H7 (cell line): ENCODE results near the gene LARP6. TPM values are rescaled to one million over a fixed set of nuclear protein-coding genes. Genes with fewer than 3 reads are reported as not detected.
A peak's percentile ranks its signal among the peaks of the same experiment; 100 is the strongest.
"Not testable (repeated sequence)": the region's sequence is repeated elsewhere in the genome, so short reads cannot be mapped to it uniquely, and the experiment has no call there.

Experiments used
- DNase-seq: peaks from one replicate; pipeline ENCODE4 v3.0.0; 2012
- H3K27me3 ChIP-seq: 2 replicates; pipeline ENCODE4 v1.6.0; 2011; ENCODE audit warnings: mild to moderate bottlenecking, low read length; ENCODE audit not compliant: control insufficient read depth, insufficient read depth
- H3K36me3 ChIP-seq: replicated peaks from 2 replicates; pipeline ENCODE4 v1.5.1; 2011; ENCODE audit warnings: low read length; ENCODE audit not compliant: control insufficient read depth, insufficient read depth
- H3K4me3 ChIP-seq: 2 replicates; pipeline ENCODE4 v1.5.1; 2011; ENCODE audit warnings: low read depth, mild to moderate bottlenecking, control low read depth, low read length, moderate library complexity; ENCODE audit not compliant: insufficient read depth
- total RNA-seq: library from RNA; depleted of rRNA; stranded (reverse); fragments of >200 nt; shearing (Covaris generic); gene quantifications from 2 replicates; pipeline ENCODE4 v1.2.3, GENCODE V29; 2014

Gene LARP6
- total RNA-seq, 1 experiment from 2014 or later = 22.9 TPM

DNA sequence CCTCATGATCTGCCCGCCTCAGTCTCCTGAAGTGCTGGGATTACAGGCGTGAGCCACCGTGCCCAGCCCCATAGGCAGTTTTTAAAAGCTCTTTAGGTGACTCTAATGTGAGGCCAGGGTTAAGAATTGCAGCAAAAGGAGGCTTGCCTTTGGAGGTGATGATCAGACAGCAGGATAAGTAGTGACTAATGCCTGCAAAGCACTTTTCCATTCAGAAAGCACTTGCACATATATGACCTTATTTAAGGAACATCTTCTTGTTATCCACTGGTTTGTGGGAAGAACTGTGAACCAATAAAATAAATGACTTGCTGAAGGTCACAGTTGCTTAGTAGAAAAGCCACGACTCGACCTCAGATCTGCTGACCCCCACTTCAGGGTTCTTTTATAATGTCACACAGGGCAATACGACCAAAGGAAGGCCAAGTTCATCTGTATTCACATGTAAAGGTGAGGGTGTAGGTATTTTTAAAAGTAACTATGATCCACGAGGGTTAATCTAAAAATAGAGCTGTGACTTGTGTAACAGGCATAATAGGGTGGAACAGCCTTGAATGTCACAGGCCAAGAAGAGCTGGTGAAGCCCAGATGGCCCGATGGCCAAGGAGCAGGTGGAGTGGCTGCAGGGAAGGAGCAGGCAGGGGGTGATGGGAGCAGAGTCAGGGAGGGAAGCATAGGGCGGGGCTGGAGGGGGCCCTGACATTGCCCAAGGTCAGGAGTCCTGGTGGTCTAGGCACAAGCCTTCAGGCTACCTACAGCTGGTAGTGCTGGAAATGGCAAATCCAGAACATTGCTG is 24.4 kb downstream of the LARP6 start:
- DNase-seq = no peak
- Histone ChIP-seq H3K27me3 (no peaks in the 10 kb centered on the region), H3K4me3 (no peak overlapping the region), H3K36me3 (peaks cover 1% of the 10 kb centered on the region)

DNA sequence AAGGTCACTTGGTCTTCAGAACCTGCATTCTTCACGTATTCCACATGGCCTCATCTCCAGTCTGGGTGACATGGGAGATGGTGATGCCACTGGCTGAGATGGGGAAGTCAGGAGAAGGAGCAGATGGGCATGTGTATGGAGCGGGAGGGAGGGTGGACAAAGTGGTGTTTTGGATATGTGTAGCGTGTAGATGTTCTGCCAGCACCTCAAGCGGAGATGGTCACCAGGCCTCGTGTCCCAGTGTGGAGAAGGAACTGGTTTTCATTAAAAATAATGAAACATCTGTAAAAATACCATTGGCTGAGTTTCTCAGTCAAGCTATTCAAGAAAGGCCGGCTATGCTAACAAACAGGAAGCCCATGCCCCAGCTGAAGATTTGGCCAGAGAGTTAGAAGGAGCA is 26.2 kb downstream of the LARP6 start:
- DNase-seq = no peak
- H3K4me3 ChIP-seq = no peak overlapping the region
- H3K36me3 ChIP-seq = peaks cover 1% of the 10 kb centered on the region
- H3K27me3 ChIP-seq = no peaks in the 10 kb centered on the region

DNA sequence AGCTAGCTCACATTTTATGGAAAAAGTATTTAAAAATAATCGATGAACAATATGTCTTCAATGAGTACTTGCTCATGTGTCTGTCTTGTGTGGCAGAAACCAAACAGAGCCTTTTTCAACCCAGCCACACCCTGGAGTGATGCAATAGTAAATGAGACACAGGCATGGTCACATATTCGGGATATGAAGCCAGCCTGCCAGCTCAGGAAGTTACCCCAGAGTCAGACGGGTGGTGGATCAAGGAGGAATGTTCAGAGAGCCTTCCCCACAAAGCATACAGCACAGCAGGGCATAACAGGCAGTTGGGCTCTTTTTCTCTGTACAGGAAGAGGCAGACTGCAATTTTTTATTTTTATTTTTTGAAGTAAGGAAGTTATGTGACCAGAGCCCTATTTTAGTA is 27.3 kb downstream of the LARP6 start:
- Histone ChIP-seq H3K27me3 (no peaks in the 10 kb centered on the region), H3K4me3 (no peak overlapping the region), H3K36me3 (no peaks in the 10 kb centered on the region)
- DNase-seq = no peak

DNA sequence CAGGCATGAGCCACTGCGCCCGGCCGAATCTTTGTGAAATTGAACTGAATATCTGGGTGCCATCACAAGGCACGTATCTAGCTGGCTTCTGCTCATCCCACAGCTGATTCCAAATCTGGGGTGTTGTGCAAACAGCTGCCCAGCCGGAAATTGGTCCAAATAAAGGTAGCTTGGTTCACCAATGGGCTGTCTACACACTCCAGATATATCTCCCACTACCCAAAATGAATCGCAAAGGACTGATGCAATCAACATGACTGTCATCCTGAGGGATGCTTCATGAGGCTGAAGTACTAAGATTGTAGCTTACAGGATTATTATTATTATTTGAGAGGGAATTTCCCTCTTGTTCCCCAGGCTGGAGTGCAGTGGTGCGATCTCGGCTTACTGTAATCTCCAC is 28.1 kb downstream of the LARP6 start:
- no peaks in the 10 kb centered on the region for H3K36me3 ChIP-seq
- no peaks in the 10 kb centered on the region for H3K27me3 ChIP-seq
- no peak overlapping the region for H3K4me3 ChIP-seq
- DNase-seq = no peak

DNA sequence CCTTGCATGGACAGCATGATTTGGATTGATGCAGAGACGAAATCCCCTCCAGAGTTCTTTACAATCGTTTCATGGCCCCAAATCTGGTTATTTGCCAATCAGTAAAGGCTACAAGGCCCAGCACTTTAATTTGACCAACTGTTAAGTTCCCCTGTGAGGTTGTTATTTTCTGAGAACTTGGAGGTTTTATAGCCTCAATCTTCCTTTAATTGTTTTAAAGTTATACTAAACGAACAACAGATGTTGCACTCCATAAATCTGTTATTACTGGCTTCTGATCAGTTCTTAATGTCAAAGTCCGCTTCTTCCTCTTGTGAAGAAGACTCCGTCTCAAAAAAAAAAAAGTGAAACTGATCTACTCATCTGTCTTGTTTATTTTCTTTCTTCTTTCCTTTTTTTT is 30.8 kb downstream of the LARP6 start:
- Histone ChIP-seq H3K4me3 (no peak overlapping the region), H3K36me3 (no peaks in the 10 kb centered on the region)
- DNase-seq = no peak

DNA sequence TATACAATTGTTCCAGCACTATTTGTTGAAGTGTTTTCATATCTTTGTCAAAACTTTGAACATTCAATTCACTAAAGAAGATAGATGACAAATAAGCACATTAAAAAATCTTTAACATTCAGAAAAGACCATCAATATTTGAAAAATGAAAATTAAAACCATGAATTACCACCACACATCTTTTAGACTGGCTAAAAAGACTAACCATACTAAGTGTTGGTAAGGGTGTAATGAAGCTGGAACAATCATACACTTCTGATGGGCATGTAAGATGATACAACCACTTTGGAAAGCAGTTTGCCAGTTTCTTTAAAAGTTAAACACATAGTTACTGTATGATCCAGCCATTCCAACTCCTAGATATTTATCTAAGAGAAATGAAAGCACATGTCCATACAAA is 33.7 kb downstream of the LARP6 start:
- H3K36me3 ChIP-seq = no peaks in the 10 kb centered on the region
- H3K4me3 ChIP-seq = no peak overlapping the region
- no peaks in the 10 kb centered on the region for H3K27me3 ChIP-seq
- no peak for DNase-seq

More for the DNA sequence above, 30.8 kb downstream of the LARP6 start:
- no peaks in the 10 kb centered on the region for H3K27me3 ChIP-seq

DNA sequence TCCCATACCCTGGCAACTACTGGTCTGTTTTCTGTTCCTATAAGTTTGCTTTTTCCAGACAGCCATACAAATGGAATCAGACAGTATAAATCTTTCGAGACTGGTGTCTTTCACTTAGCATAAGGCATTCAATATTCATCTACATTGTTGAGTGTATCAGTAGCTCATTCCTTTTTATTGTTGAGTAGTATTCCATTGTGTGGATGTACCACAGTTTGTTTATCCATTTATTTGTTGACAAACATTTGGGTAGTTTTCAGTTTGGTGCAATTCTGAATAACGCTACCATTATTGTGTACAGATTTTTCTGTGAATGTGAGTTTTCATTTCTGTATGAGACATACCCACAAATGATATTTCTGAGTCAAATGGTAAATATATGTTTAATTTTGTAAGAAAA is 35.4 kb downstream of the LARP6 start:
- DNase-seq = no peak
- no peak overlapping the region for H3K4me3 ChIP-seq
- H3K36me3 ChIP-seq = no peaks in the 10 kb centered on the region

DNA sequence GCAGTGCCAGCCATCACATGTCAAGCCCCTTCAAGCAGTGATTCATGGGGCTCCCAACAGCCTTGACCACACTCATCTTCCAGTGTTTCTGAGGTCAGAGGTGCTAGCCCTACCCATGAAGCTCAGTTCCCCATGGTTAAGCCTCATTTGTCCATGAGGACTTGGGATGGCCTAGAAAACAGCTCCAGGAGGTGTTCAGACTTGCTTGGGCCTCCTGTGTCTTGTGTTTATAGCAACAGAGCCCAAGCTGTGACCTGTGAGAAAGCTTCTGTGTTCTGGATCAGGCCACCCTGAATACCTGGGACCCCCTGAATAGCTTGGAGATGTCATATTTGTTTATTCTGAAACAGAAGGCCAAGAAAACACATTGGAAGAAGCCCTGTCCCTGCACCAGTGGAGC is 36.7 kb downstream of the LARP6 start:
- Histone ChIP-seq H3K27me3 (no peaks in the 10 kb centered on the region), H3K36me3 (no peaks in the 10 kb centered on the region), H3K4me3 (no peak overlapping the region)
- DNase-seq = no peak

More for the DNA sequence above, 35.4 kb downstream of the LARP6 start:
- H3K27me3 ChIP-seq = no peaks in the 10 kb centered on the region

DNA sequence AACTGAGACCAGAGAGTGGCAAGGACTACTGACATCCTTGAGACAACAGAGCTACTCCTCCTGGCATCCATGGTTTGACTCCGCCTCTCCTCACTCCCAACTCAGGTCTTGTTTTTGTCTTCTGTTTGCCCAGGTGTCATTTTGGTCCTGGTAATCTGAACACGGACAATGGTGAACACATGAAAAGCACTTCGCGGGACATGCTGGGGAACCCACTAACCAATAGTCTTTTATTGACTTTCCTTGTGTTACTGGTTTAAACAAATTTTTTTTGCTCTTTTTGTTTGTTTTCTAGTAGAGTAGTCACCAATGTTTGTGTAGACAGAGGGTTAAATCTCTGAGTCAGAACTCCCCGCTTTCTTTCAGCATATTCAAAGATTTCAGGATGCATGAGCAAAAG is 38.4 kb downstream of the LARP6 start:
- H3K4me3 ChIP-seq = no peak overlapping the region
- no peak for DNase-seq
- no peaks in the 10 kb centered on the region for H3K27me3 ChIP-seq

DNA sequence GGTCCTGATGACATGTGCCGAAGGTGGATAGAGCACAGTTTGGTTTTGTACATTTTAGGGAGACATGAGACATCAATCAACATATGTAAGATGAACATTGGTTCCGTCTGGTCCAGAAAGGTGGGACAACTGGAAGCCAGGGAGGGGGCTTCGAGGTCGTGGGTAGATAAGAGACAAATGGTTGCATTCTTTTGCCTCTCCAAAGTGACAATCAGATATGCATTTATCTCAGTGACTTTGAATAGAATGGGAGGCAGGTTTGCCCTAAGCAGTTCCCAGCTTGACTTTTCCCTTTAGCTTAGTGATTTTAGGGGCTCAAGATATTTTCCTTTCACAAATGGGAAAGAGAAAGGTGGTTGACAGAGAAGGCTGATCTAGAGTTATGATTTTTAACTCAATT is 38.9 kb downstream of the LARP6 start:
- not testable (repeated sequence) for H3K4me3 ChIP-seq, DNase-seq

More for the DNA sequence above, 38.4 kb downstream of the LARP6 start:
- no peaks in the 10 kb centered on the region for H3K36me3 ChIP-seq

DNA sequence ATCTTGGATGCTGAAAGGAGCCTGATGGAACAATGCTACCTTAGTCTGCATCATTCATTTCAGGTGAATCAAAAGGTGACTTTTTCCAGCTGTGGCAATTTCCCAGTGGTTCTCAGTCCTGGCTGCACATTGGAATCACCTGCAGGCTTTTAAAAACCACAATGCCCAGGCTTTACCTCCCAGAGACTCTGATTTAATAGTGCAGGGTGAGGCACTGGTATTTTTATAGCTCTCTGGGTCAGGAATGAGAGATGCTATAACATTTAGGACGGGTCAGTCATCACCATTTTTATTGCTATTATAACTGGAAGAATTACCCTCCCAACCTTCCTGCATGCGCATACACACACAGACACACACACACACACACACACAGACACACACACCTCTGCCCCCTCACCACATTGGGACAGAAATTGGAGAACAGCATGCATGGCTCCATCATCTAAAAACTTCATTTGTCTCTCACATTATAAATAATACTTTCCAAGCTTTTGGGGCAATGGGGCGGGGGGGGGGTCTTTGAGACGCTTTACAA is 41.1 kb downstream of the LARP6 start:
- H3K27me3 ChIP-seq = no peaks in the 10 kb centered on the region
- DNase-seq = no peak
- no peaks in the 10 kb centered on the region for H3K36me3 ChIP-seq
- H3K4me3 ChIP-seq = no peak overlapping the region

More for the DNA sequence above, 38.9 kb downstream of the LARP6 start:
- H3K27me3 ChIP-seq, H3K36me3 ChIP-seq: not testable (repeated sequence)

DNA sequence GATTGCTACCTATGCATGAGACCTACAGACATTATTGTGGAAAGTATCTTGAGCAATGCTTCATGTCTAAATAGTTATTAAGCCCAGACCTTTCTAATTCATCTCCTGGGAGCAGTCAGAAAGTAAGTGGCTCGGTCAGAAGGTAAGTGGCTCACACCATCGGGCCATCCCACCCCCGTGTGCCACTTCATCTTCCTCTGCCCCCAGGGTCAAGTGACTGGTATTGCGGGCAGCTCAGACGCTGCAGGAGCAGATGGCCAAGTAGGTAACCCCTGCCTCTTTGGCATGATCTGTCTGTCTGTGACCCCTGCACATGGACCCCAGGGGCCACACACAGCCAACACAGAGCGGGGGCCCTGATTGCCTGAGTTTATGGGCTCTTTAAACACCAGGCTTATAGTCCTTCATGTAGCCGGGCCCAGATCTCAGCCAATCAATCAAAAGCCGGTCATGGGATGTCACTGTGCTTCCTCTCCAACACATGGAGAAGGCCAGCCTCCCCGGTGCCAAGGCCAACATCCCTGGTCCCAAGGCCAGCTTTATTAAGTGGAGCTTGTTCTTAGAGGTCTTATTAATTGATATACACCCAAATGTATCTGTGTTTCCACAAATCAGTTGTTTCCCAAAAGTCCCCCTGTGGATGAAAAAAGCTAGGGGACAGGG is 42.9 kb downstream of the LARP6 start:
- no peaks in the 10 kb centered on the region for H3K27me3 ChIP-seq
- DNase-seq = peak; percentile 36
- no peak overlapping the region for H3K4me3 ChIP-seq
- no peaks in the 10 kb centered on the region for H3K36me3 ChIP-seq

DNA sequence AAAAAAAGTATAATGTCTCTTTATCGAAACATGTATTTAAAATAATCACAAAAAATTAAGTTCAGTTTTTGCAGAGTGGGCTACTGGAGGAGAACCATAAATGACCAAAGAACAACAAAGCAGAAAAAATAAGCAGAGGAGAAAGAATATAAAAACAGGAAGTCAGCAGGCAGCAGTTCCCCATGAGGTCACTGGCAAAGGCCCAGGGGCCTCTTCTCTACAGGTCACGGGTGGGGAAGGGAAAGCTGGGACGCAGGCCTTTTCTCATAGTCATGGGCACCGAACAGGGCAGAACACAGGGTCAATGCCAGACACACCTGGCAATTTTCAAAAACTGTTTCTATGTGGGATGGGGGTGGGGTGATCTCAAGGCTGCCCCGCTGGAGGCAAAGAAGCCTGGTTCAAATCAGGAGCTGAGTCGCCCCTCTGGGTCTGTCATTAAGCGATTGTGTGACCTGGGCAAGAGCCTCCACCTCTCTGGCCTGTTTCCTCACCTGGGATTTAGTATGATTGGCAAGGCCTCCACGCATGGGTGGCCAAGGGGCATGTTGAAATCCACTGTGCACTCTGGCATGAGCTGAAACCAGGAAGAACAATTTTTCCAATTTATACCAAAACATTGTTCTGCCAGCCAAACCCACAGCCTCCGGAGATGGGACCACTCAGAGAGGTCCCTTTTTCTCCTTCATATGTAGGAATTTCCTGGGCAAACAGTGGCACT is 46.8 kb downstream of the LARP6 start:
- no peak for DNase-seq
- Histone ChIP-seq H3K27me3 (no peaks in the 10 kb centered on the region), H3K36me3 (no peaks in the 10 kb centered on the region), H3K4me3 (no peak overlapping the region)

DNA sequence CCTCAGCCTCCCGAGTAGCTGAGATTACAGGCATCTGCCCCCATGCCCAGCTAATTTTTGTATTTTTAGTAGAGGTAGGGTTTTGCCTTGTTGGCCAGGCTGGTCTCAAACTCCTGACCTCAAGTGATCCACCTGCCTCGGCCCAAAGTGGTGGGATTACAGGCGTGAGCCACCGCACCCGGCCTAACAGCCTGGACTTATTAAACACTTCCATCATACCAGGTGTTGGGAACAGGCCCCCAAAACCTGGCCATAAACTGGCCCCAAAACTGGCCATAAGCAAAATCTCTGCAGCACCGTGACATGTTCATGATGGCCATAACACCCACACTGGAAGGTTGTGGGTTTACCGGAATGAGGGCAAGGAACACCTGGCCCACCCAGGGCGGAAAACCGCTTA is 49.6 kb downstream of the LARP6 start:
- not testable (repeated sequence) for H3K36me3 ChIP-seq, H3K4me3 ChIP-seq, H3K27me3 ChIP-seq, DNase-seq

DNA sequence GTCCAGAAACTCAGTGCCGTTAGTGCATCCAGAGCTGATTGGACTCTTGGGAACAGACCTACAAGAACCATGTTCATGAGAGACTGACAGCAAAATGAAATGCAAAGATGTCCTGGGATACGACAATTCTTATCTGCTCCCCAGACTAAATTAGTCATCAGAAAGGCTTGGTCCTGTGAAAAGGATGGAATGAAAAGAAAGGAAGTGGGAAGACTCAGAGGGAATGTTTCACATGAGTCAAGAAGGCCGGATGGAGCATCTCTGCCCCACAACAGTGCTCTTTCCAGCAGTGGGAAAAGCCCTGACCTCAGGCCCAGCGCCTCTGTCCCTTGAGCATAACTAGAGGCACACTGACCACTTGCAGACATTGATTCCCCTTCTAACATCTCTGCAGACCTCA is 51.3 kb downstream of the LARP6 start:
- no peak for DNase-seq
- H3K4me3 ChIP-seq = no peak overlapping the region
- no peaks in the 10 kb centered on the region for H3K36me3 ChIP-seq
- no peaks in the 10 kb centered on the region for H3K27me3 ChIP-seq
